Measurements from ENCODE around the gene PREB. TPM values are rescaled to one million over a fixed set of nuclear protein-coding genes. Genes with fewer than 3 reads are reported as not detected.

Gene PREB
- total RNA-seq, 1 donor from 2014 or later: 66.0 TPM

GRCh38 chr2:27093430-27094352 is 40.7 kb downstream of the PREB start:
- Histone ChIP-seq H3K36me3 (ENCODE audit: control insufficient read depth, insufficient read depth, low read length) (no peaks in the 10 kb centered on the region), H3K4me3 (ENCODE audit: low read depth, low read length) (no peak overlapping the region), H3K27me3 (ENCODE audit: control insufficient read depth, insufficient read depth, low read length) (no peaks in the 10 kb centered on the region)
- no peak for DNase-seq (ENCODE audit: low read depth)
- no peak for TF ChIP-seq CTCF (IDR thresholded peaks at IDR 0.05; ENCODE audit: insufficient read depth, low read length, poor library complexity, severe bottlenecking)

- TF ChIP-seq CTCF (IDR thresholded peaks at IDR 0.05; ENCODE audit: insufficient read depth, low read length, poor library complexity, severe bottlenecking): no peak
- Histone ChIP-seq H3K4me3 (ENCODE audit: low read depth, low read length) (no peak overlapping the region), H3K36me3 (ENCODE audit: control insufficient read depth, insufficient read depth, low read length) (no peaks in the 10 kb centered on the region), H3K27me3 (ENCODE audit: control insufficient read depth, insufficient read depth, low read length) (no peaks in the 10 kb centered on the region)
- DNase-seq (ENCODE audit: low read depth): no peak
These were observed 41.6 kb downstream of the PREB start for GRCh38 chr2:27092696-27093429.

- no peak for TF ChIP-seq CTCF (IDR thresholded peaks at IDR 0.05; ENCODE audit: insufficient read depth, low read length, poor library complexity, severe bottlenecking)
- no peak for DNase-seq (ENCODE audit: low read depth)
- Histone ChIP-seq H3K4me3 (ENCODE audit: low read depth, low read length) (no peak overlapping the region), H3K36me3 (ENCODE audit: control insufficient read depth, insufficient read depth, low read length) (no peaks in the 10 kb centered on the region), H3K27me3 (ENCODE audit: control insufficient read depth, insufficient read depth, low read length) (no peaks in the 10 kb centered on the region)
These were observed 42.4 kb downstream of the PREB start for GRCh38 chr2:27091746-27092695.

- H3K27me3 ChIP-seq (ENCODE audit: control insufficient read depth, insufficient read depth, low read length): no peaks in the 10 kb centered on the region
- no peak for TF ChIP-seq CTCF (IDR thresholded peaks at IDR 0.05; ENCODE audit: insufficient read depth, low read length, poor library complexity, severe bottlenecking)
- DNase-seq (ENCODE audit: low read depth): no peak
These were observed 45.1 kb downstream of the PREB start for GRCh38 chr2:27089111-27089954.

GRCh38 chr2:27088634-27089033 is 45.8 kb downstream of the PREB start:
- TF ChIP-seq CTCF (IDR thresholded peaks at IDR 0.05; ENCODE audit: insufficient read depth, low read length, poor library complexity, severe bottlenecking): no peak
- no peak overlapping the region for H3K4me3 ChIP-seq (ENCODE audit: low read depth, low read length)
- no peak for DNase-seq (ENCODE audit: low read depth)
- H3K27me3 ChIP-seq (ENCODE audit: control insufficient read depth, insufficient read depth, low read length): no peaks in the 10 kb centered on the region
- no peaks in the 10 kb centered on the region for H3K36me3 ChIP-seq (ENCODE audit: control insufficient read depth, insufficient read depth, low read length)

More at GRCh38 chr2:27089111-27089954, 45.1 kb downstream of the PREB start:
- no peaks in the 10 kb centered on the region for H3K36me3 ChIP-seq (ENCODE audit: control insufficient read depth, insufficient read depth, low read length)
- no peak overlapping the region for H3K4me3 ChIP-seq (ENCODE audit: low read depth, low read length)

All from kidney epithelial cell (primary cell).